D721Med (cell line): ENCODE measurements around the gene FUCA1.
A peak's percentile ranks its signal among the peaks of the same experiment; 100 is the strongest.

Experiments used
- DNase-seq: peaks from one replicate; pipeline ENCODE4 v3.0.0; 2011; ENCODE audit warnings: low spot score; ENCODE audit not compliant: insufficient read length
- FAIRE-seq: peaks from 2 replicates; lab custom pipeline; 2011; peaks lifted over from hg19 to GRCh38; lab: Jason Lieb, UNC
- TF ChIP-seq, protein P1 (sequence below): IDR thresholded peaks from 2 replicates; pipeline ENCODE4 v1.5.1; 2012; ENCODE audit warnings: mild to moderate bottlenecking, control low read depth; ENCODE audit not compliant: insufficient read depth; ENCODE audit errors: missing control alignments

Gene FUCA1

DNA sequence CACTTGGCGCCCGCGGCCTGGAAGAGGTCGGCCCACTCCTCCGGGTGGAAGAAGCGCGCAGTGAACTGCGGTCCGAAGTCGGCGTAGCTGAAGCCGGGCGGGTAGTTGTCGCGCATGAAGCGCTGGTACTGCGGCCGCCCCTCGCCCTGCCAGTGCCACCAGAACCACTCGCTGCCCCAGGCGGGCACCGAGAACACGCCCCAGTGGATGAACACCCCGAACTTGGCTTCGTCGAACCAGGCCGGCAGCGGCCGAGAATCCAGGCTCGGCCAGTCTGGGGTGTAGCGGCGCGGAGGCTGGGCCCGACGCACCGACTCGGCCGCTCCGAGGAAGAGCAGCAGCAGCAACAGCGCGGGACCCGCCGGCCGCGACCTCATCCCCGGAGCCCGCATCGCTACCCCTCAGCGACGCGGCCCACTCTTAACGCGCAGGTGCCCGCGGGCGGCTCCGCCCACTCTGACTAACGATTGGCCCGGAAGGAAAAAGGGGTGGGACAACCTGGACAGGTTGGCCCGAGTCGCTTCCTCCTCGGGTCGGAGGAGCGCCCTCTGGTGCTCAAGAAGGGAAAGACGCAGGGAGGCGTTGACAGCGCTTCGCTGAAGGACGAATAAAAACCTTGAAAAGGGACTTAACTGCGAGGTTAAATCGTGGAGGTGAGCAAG is at the start of gene FUCA1:
TSS of gene FUCA1 (minus strand) at position 396 of the 662 bp plus-strand sequence. CDS start at position 392, 4 bp downstream.
- TF ChIP-seq, protein P1, sequence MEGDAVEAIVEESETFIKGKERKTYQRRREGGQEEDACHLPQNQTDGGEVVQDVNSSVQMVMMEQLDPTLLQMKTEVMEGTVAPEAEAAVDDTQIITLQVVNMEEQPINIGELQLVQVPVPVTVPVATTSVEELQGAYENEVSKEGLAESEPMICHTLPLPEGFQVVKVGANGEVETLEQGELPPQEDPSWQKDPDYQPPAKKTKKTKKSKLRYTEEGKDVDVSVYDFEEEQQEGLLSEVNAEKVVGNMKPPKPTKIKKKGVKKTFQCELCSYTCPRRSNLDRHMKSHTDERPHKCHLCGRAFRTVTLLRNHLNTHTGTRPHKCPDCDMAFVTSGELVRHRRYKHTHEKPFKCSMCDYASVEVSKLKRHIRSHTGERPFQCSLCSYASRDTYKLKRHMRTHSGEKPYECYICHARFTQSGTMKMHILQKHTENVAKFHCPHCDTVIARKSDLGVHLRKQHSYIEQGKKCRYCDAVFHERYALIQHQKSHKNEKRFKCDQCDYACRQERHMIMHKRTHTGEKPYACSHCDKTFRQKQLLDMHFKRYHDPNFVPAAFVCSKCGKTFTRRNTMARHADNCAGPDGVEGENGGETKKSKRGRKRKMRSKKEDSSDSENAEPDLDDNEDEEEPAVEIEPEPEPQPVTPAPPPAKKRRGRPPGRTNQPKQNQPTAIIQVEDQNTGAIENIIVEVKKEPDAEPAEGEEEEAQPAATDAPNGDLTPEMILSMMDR, result peak; percentile 88
- DNase-seq (peak; percentile 89), FAIRE-seq (no peak)

DNA sequence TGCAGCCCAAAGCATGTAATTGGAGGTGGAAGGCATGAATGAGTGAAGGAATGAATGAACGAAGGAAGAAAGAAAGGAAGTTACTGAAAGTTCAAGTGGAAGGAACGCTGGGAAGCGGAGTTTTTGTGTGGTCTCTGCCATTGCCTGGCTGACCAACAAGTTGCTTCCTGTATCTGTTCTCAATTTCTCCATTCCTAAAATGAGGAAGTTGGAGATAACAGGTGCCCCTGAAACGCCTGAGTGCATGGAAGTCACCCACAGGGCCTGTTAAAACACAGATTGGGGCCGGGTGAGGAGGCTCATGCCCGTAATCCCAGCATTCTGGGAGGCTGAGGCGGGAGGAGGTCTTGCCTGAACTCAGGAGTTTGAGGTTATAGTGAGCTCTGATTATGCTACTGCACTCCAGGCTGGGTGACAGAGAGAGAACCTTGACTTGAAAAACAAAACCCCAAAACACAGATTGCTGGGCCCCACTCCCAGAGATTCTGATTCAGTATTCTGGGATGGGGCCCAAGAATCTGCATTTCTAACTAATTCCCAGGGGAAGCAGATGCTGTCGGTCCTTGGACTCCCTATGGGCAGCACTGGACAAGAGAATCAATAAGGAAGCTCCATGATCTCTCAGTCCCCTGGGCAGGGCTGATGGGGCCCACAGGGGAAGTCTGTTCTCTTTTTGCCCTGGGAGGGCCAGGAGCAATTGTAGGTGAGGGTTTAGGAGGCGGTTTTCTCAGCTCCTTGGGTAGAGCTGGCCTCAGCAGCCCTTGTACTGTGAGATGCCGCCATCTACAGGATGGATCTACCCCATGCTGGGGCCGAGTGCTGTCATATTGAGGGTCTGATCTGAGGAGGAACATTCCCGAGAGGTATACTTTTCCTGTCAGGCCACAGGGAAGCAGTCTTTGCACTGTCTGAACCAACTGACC is 48.4 kb upstream of the FUCA1 start:
- TF ChIP-seq, protein P1, result peak; percentile 71
- FAIRE-seq (no peak), DNase-seq (peak; percentile 21)

DNA sequence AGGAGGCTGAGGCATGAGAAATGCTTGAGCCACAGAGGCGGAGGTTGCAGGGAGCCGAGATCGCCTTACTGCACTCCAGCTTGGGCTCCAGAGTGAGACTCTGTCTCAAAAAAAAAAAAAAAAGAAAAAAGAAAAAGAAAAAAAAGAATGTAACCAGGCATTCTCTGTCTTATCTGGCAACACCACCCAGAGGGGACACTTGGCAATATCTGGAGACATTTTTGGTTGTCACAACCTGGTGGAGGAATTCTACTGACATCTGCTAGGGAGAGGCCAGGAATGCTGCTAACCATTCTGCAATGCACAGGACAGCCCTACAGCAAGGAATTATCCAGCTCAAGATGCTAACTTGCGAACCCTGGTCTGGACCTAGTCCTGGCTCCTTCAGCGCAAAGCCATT is 47.4 kb upstream of the FUCA1 start:
- TF ChIP-seq, protein P1, result no peak
- no peak for FAIRE-seq
- no peak for DNase-seq

DNA sequence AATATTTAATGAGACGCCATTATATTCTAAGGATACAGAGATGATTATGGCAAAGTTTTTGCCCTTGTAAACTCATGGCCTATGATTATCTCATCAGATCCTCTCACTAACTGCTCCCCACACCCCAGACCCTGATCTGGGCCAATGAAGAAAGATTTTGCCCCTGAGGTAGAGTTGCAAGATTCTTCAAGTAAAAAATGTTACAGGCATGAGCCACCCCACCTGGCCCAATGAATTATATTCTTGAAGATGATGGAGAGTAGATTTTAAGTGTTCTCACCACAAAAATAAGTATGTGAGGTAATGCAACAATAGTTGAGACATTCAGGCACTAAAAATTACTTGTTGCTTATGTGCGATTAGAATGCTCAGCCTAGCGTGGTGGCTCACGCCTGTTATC is 46.8 kb upstream of the FUCA1 start:
- no peak for FAIRE-seq
- DNase-seq, result no peak
- TF ChIP-seq, protein P1, result no peak

DNA sequence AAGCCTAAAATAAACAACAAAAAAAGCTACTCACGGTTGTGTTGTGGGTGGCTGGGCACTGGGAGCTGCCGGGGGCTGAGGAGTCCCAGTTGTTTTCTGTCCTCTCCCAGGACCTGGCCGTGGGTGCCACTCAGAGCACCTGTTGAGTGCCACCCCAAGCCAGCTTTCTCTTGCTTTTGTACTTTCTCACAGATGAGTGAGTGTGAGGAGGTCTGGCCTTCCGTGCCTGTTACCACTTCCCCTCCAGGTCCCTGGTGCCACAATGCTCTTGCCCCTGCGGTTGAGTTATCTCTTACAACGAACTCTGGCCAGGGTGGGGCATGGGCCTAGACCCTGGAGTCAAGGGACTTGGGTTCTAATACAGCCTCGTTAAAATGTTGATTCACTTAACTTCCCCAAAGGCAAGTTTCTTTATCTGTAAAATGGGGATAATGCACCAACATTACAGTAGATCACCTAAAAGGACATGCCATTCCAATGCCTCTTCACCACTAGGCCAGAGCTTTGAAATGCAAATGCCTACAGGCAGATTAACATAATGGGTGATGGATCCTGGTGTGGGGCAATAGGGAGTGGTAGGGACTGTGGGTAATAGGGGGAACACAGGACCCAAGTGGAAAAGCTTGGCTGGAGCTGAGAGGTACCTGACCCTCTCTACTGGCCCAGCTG is 45.3 kb upstream of the FUCA1 start, which contains the start of gene CNR2:
TSS of gene CNR2 (minus strand) at position 151 of the 669 bp plus-strand sequence. CDS start 37,745 bp downstream, outside the sequence.
- TF ChIP-seq, protein P1, result no peak
- FAIRE-seq, result no peak
- no peak for DNase-seq

DNA sequence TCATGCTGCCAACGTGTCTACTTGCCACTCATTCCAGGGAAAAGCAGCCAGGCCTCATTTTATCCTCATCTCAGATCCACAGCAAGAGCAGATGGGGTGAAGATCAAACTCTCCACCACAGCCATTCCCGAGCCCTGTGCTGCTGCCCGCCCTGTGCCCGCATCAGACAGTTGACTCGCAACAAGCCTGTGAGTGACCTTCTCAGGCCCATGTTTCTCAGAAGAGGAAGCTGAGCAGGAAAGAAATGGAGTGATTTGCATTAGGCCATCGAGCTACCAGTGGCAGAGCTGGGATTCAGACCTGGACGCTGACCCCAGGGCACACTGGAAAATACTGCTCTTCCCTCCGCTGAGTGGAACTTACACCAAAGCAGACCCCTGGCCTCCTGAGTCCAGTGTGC is 43.8 kb upstream of the FUCA1 start:
- FAIRE-seq (no peak), DNase-seq (no peak)
- TF ChIP-seq, protein P1, result no peak
